Body of pancreas (tissue), 4 donors: Measurements from ENCODE around the gene INF2.

Experiments used
- CTCF ChIP-seq, 7 experiments: fragments of 450-650 bp in 4 of 7; fragments of 200-600 bp in 3 of 7; sonication (generic) in 3 of 7; IDR thresholded peaks; one replicate each; pipeline ENCODE4 v1.5.1; 2016 to 2019; ENCODE audit warnings: antibody characterized with exemption in 7 of 7
- POLR2A ChIP-seq, 3 donors: fragments of 450-650 bp; IDR thresholded peaks; one replicate each; pipeline ENCODE4 v1.6.1; 2016; ENCODE audit warnings: antibody characterized with exemption in 3 of 3, mild to moderate bottlenecking in 2 of 3

- no peak for TF ChIP-seq CTCF (IDR thresholded peaks at IDR 0.05)
- TF ChIP-seq POLR2A (IDR thresholded peaks at IDR 0.05), result no peak
Observed at GRCh38 chr14:104715871-104716270, 26.5 kb downstream of the INF2 start.
